ENCODE measurements around the gene SP8. TPM values are rescaled to one million over a fixed set of nuclear protein-coding genes. Genes with fewer than 3 reads are reported as not detected.
A peak's percentile ranks its signal among the peaks of the same experiment; 100 is the strongest.

SP8 gene
- total and polyA plus RNA-seq, 5 donors, result not detected

- no peak for DNase-seq
- Histone ChIP-seq H3K9me3 (ENCODE audit: control insufficient read depth, low read length) (no peaks in the 10 kb centered on the region), H3K27me3 (ENCODE audit: control insufficient read depth, insufficient read depth) (peaks cover 2% of the 10 kb centered on the region), H3K27ac (ENCODE audit: low read length) (no peak overlapping the region), H3K4me3 (ENCODE audit: low read length) (peak overlapping the region; percentile 64), H3K4me1 (ENCODE audit: control insufficient read depth, insufficient read depth, low read length) (peaks cover 2% of the 10 kb centered on the region)
- 3% methylated on average over 93 of the region's 93 CpGs for WGBS
- intact Hi-C loops (cut with DNase I), result loop anchor here in 1 of 4 donors (10.0 kb wide), 2 partner anchors 470 to 1220 kb away; no protein-coding TSS in a partner anchor
- peak; percentile 11 to 18 for ATAC-seq
These were observed 2.1 kb downstream of the SP8 start for GRCh38 chr7:20784388-20785156.

DNA sequence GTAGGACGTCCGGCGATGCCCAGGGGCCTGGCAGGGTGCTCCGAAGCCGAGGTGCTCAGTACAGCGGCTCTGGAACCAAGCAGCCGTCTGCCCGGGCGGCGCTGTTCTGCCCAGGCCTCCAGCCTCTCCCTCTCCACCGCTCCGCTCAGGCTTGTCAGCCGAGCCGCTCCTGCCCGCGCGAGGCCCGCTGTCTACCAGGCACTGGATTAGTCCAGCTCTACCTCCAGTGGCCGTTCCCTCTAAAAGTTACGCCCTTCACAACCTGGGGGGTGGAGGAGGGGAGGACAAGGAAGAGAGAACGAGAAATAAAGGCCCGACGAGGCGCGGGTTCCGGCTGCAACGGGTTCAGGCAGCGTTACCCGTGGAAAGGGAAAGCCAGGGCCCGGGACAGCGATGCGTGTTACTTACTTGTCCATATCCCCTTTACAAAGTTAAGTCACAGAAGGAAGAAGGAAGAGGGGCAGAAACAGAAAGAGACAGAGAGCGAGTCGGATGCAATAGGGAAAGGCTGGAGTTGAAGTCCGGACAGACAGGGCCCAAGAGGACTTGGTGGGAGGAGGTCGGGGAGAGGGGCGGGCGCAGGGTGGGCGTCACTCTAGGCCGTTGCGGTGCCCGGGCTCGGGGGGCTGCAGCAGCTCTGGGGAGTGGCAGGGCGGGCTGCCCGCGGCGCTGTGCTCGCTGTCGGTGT lies 2.8 kb downstream of the SP8 start:
- ATAC-seq (peak; percentile 56 to 62), DNase-seq (peak in 1 of 3 donors; percentile 43)
- H3K27me3 ChIP-seq (ENCODE audit: control insufficient read depth, insufficient read depth), result peaks cover 2% of the 10 kb centered on the region
- H3K9me3 ChIP-seq (ENCODE audit: control insufficient read depth, low read length), result no peaks in the 10 kb centered on the region
- intact Hi-C loops (cut with DNase I), result loop anchor here in 1 of 4 donors (10.0 kb wide), 2 partner anchors 471 to 1221 kb away; no protein-coding TSS in a partner anchor
- peak overlapping the region; percentile 41 for H3K4me3 ChIP-seq (ENCODE audit: low read length)
- 3% methylated on average over 49 of the region's 49 CpGs for WGBS
- peaks cover 2% of the 10 kb centered on the region for H3K4me1 ChIP-seq (ENCODE audit: control insufficient read depth, insufficient read depth, low read length)
- H3K27ac ChIP-seq (ENCODE audit: low read length), result no peak overlapping the region

GRCh38 chr7:20783125-20783699 lies 3.5 kb downstream of the SP8 start:
- H3K9me3 ChIP-seq (ENCODE audit: control insufficient read depth, low read length), result no peaks in the 10 kb centered on the region
- WGBS, result 19% methylated on average over 15 of the region's 15 CpGs
- no peak overlapping the region for H3K4me3 ChIP-seq (ENCODE audit: low read length)
- ATAC-seq (no peak), DNase-seq (no peak)
- H3K27ac ChIP-seq (ENCODE audit: low read length), result no peak overlapping the region
- peaks cover 2% of the 10 kb centered on the region for H3K4me1 ChIP-seq (ENCODE audit: control insufficient read depth, insufficient read depth, low read length)
- intact Hi-C loops (cut with DNase I), result loop anchor here in 1 of 4 donors (10.0 kb wide), 2 partner anchors 472 to 1222 kb away; no protein-coding TSS in a partner anchor
- H3K27me3 ChIP-seq (ENCODE audit: control insufficient read depth, insufficient read depth), result peaks cover 2% of the 10 kb centered on the region

DNA sequence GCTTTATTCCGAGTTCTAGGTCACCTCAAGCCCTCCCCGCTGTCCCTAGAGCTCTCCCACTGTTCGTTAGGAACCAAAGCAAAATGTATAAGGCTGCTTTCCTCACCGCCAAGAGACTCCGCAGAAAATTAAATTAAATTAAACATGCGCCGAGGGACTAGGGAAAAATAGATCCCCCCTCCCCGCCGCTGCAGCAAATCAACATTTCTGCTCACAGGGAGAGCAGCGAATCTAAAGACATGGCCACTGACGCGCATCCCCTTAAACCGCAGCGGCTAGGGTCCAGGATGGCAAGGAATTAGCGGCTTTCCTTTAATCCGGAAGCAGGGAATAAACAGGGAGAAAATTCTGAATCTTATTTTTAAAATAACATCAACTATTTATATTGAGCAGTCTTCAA lies 7.6 kb downstream of the SP8 start:
- no peak overlapping the region for H3K27ac ChIP-seq (ENCODE audit: low read length)
- intact Hi-C loops (cut with DNase I), result loop anchor here in 2 of 4 donors (5.0 kb wide), 1 partner anchor 473 kb away; no protein-coding TSS in a partner anchor
- DNase-seq (no peak), ATAC-seq (no peak)
- 16% methylated on average over 16 of the region's 16 CpGs for WGBS
- H3K27me3 ChIP-seq (ENCODE audit: control insufficient read depth, insufficient read depth), result peaks cover 2% of the 10 kb centered on the region
- no peaks in the 10 kb centered on the region for H3K9me3 ChIP-seq (ENCODE audit: control insufficient read depth, low read length)
- H3K4me3 ChIP-seq (ENCODE audit: low read length), result no peak overlapping the region
- H3K4me1 ChIP-seq (ENCODE audit: control insufficient read depth, insufficient read depth, low read length), result no peaks in the 10 kb centered on the region

- WGBS, result 2% methylated on average over 63 of the region's 63 CpGs
- DNase-seq (peak in 2 of 3 donors; percentile 60 to 72), ATAC-seq (peak; percentile 86 to 91)
- H3K27me3 ChIP-seq (ENCODE audit: control insufficient read depth, insufficient read depth), result peaks cover 2% of the 10 kb centered on the region
- H3K9me3 ChIP-seq (ENCODE audit: control insufficient read depth, low read length), result no peaks in the 10 kb centered on the region
- H3K27ac ChIP-seq (ENCODE audit: low read length), result no peak overlapping the region
- intact Hi-C loops (cut with DNase I), result loop anchor here in 2 of 4 donors (5.0 kb wide), 1 partner anchor 474 kb away; no protein-coding TSS in a partner anchor
- peak overlapping the region; percentile 31 for H3K4me3 ChIP-seq (ENCODE audit: low read length)
- no peaks in the 10 kb centered on the region for H3K4me1 ChIP-seq (ENCODE audit: control insufficient read depth, insufficient read depth, low read length)
These were observed 8.5 kb downstream of the SP8 start for GRCh38 chr7:20778063-20778721.

DNA sequence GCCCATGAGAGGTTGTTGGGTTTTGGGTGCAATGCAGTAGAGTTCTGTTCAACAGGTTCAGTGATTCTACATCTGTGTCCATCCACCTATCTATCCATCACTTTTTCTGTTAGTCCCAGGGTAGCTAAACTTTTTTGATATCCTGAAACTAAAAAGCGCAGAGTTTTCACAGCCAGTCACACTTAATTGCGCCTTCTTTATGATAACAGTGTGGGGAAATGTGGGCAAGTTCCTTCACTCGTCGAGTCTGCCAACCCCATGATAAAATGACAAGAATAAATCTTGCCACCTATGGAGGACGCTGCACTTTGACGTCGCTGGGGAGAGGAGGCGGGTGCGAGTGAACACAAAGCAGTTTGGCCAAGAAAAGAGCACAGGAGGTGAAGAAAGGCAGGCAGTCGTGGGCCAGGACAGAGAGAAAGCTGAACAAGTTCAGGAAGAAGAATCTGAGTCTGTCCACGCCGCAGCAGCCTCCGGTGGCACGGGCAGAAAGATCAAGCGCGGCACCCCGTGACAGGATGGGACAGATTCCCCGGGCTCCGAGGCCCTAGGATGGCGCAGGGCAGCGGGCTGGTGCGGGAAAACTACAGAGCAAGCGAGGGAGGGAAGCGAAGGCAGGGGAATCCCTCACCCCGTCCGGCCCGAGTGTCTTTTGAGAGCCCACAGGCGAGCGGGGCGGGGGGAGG lies 9.2 kb downstream of the SP8 start:
- Histone ChIP-seq H3K27me3 (ENCODE audit: control insufficient read depth, insufficient read depth) (peaks cover under 1% of the 10 kb centered on the region), H3K27ac (ENCODE audit: low read length) (no peak overlapping the region), H3K9me3 (ENCODE audit: control insufficient read depth, low read length) (no peaks in the 10 kb centered on the region), H3K4me1 (ENCODE audit: control insufficient read depth, insufficient read depth, low read length) (no peaks in the 10 kb centered on the region), H3K4me3 (ENCODE audit: low read length) (no peak overlapping the region)
- intact Hi-C loops (cut with DNase I), result loop anchor here in 2 of 4 donors (5.0 kb wide), 1 partner anchor 475 kb away; no protein-coding TSS in a partner anchor
- 7% methylated on average over 30 of the region's 30 CpGs for WGBS
- peak; percentile 32 to 47 for ATAC-seq
- DNase-seq, result peak in 1 of 3 donors; percentile 50

DNA sequence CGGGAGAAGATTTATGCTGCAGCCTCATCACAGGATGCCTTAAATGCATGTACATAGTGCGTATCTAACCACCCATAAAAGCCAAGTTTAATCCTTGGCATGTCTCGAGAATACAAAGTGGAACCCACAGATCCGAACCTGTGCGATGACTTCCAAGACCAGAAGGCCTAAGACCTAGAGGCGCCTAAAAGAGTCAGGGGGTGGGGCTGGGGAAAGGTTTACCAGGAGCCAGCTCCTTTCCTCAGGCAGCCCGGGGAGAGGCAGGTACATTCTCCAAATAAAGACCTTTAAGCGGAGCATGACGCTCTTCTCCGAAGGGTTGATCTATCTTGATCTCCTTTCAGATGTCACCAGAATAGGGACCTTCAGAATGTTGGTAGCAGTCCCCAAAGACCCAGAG lies 9.7 kb downstream of the SP8 start:
- no peak for DNase-seq
- intact Hi-C loops (cut with DNase I), result loop anchor here in 2 of 4 donors (5.0 kb wide), 1 partner anchor 475 kb away; no protein-coding TSS in a partner anchor
- Histone ChIP-seq H3K9me3 (ENCODE audit: control insufficient read depth, low read length) (no peaks in the 10 kb centered on the region), H3K27me3 (ENCODE audit: control insufficient read depth, insufficient read depth) (no peaks in the 10 kb centered on the region), H3K27ac (ENCODE audit: low read length) (no peak overlapping the region), H3K4me3 (ENCODE audit: low read length) (no peak overlapping the region), H3K4me1 (ENCODE audit: control insufficient read depth, insufficient read depth, low read length) (no peaks in the 10 kb centered on the region)
- WGBS, result 25% methylated on average over 10 of the region's 10 CpGs
- no peak for ATAC-seq

DNA sequence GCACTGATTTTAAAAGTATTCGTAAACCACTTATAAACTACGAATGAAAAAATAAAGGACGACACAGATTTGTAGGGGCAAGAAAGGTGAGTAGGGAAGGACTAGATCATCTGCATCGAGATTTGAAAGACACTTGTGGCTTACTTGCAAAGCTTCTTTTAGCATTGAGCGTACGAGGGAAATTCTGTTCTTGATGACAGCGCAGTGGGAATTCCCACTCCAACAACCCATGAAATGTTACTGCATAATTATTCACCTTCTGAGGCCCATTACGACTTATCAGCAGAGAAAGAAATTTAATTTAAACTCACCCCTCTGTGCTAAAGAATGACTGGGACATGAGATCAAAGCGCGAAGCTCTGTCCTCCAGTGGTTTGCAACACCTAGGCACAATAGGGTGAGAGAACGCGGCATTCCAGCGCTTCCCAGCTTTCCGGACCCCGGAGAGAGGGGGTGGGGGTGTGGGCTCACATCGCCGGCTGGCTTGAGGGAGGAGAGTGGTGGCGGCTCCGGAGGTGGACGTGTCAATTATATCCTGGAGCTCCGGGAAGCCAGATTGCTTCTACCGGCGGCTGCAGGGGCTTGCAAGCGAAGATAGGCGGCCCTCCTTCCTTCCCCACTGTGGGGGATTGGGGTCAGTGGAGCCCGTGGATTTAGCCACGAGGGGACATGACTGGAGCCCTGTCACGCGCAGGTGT lies 10.3 kb downstream of the SP8 start:
- H3K4me3 ChIP-seq (ENCODE audit: low read length), result no peak overlapping the region
- no peaks in the 10 kb centered on the region for H3K27me3 ChIP-seq (ENCODE audit: control insufficient read depth, insufficient read depth)
- no peak overlapping the region for H3K27ac ChIP-seq (ENCODE audit: low read length)
- ATAC-seq, result no peak
- H3K4me1 ChIP-seq (ENCODE audit: control insufficient read depth, insufficient read depth, low read length), result no peaks in the 10 kb centered on the region
- H3K9me3 ChIP-seq (ENCODE audit: control insufficient read depth, low read length), result no peaks in the 10 kb centered on the region
- WGBS, result 7% methylated on average over 29 of the region's 29 CpGs
- intact Hi-C loops (cut with DNase I), result loop anchor here in 2 of 4 donors (5.0 kb wide), 1 partner anchor 476 kb away; no protein-coding TSS in a partner anchor
- no peak for DNase-seq

DNA sequence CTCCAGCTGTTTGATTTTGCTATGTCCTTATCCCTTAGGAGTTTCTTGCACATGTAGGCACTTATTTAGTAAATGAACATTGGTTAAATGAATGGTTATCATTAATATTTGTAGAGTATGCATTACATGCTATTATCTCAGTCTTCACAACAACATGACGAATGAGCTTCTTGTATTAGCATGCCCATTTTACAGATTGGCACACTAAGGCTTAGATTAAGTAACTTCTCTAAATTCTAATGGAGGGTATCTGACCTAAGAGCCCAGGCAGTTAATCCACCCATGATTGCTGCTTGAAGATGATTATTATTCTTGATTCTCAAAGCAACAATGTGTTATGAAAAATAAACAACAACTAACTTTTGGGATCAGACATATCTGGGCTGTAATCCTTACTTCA lies 32.7 kb downstream of the SP8 start:
- WGBS, result 92% methylated on average over 1 of the region's 1 CpG
- H3K27me3 ChIP-seq (ENCODE audit: control insufficient read depth, insufficient read depth), result peaks cover 3% of the 10 kb centered on the region
- H3K4me3 ChIP-seq (ENCODE audit: low read length), result no peak overlapping the region
- intact Hi-C loops (cut with DNase I), result no loop called here
- no peak for DNase-seq
- no peaks in the 10 kb centered on the region for H3K9me3 ChIP-seq (ENCODE audit: control insufficient read depth, low read length)
- no peak overlapping the region for H3K27ac ChIP-seq (ENCODE audit: low read length)
- no peak for ATAC-seq
- no peaks in the 10 kb centered on the region for H3K4me1 ChIP-seq (ENCODE audit: control insufficient read depth, insufficient read depth, low read length)
